Measurements from ENCODE around the gene AGPS.

DNA sequence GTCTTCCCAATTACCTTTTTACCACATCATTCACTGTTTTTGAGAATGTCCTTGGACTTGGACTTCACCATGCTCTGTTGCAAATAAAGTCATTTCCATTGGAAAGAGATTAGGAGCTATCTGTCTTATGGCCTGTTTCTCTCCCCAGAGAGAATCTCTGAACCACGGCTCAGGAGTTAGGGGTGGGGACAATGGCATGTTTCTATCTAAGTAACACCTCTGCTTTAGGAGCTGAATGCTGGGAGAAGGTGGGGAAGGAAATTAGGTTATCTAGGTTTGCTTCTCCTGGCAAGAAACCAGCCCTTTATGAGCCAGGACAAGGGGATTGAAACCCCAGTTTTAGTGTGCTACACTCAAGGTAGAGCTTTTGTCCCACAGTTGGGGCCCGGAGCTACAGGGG lies 86.3 kb downstream of the AGPS start:
- TF ChIP-seq, protein P1, sequence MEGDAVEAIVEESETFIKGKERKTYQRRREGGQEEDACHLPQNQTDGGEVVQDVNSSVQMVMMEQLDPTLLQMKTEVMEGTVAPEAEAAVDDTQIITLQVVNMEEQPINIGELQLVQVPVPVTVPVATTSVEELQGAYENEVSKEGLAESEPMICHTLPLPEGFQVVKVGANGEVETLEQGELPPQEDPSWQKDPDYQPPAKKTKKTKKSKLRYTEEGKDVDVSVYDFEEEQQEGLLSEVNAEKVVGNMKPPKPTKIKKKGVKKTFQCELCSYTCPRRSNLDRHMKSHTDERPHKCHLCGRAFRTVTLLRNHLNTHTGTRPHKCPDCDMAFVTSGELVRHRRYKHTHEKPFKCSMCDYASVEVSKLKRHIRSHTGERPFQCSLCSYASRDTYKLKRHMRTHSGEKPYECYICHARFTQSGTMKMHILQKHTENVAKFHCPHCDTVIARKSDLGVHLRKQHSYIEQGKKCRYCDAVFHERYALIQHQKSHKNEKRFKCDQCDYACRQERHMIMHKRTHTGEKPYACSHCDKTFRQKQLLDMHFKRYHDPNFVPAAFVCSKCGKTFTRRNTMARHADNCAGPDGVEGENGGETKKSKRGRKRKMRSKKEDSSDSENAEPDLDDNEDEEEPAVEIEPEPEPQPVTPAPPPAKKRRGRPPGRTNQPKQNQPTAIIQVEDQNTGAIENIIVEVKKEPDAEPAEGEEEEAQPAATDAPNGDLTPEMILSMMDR (conservative IDR thresholded peaks at IDR 0.05; ENCODE audit: low read length): no peak
- TF ChIP-seq EZH2phosphoT487 (IDR thresholded peaks at IDR 0.05; ENCODE audit: borderline replicate concordance, low read depth, low read length): no peak
